GM12864 (cell line): ENCODE data around the gene GOLGA8B.

Experiments used
- DNase-seq: peaks from one replicate; pipeline ENCODE4 v3.0.0-alpha.2; 2011; ENCODE audit warnings: low read depth
- H3K4me3 ChIP-seq: 2 replicates; pipeline ENCODE4 v1.5.1; 2011; ENCODE audit warnings: mild to moderate bottlenecking, low read depth, low read length, control low read depth
- TF ChIP-seq, protein P1 (sequence below): IDR thresholded peaks from 2 replicates; pipeline ENCODE4 v1.5.1; 2011; ENCODE audit warnings: low read depth, mild to moderate bottlenecking, moderate library complexity, low read length, control low read depth, inconsistent platforms; ENCODE audit errors: missing control alignments

Gene GOLGA8B

DNA sequence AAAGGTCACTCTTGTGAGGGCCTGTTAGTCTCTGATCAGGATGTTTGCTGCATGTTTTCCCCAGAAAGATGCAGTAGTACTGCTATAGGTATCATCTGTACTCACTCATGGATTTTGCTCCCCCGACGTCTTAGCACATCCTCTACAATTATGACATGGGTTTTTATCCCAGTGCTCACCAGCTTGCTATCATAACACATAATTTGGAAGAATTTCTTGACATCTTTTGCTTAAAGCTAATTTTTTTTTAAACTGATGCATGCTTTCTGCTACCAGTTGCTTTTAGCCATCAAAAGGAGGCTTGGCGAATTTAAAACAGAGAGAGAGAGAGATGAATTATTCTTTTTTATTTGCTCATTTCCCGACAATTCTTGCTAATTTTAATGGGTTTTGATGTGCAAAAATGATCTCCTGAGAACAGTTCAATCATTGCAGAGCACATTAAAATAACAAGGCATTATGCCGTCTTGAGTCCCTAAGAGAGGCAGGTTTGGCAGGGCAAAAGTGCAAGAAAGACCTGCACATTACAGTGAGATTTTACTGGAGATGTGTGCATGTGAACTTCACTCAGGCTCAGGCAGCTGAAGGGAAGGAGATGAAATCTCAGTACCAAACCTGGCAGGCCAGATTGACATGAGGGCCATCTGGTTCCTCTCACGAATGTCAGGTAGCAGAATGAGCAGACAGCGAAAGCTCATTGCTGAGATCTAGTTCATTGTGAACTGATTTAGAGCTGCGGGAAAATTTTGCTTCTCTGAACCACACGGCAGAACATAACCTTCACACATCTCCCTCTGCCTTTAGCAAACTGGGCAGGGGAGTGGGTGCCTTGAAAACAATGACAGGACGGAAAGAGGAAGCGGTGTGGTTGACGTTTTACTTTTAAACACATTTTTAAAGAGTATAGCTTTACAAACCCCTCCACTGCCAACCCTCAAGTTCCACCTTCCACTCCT is 25.9 kb upstream of the GOLGA8B start:
- TF ChIP-seq, protein P1, sequence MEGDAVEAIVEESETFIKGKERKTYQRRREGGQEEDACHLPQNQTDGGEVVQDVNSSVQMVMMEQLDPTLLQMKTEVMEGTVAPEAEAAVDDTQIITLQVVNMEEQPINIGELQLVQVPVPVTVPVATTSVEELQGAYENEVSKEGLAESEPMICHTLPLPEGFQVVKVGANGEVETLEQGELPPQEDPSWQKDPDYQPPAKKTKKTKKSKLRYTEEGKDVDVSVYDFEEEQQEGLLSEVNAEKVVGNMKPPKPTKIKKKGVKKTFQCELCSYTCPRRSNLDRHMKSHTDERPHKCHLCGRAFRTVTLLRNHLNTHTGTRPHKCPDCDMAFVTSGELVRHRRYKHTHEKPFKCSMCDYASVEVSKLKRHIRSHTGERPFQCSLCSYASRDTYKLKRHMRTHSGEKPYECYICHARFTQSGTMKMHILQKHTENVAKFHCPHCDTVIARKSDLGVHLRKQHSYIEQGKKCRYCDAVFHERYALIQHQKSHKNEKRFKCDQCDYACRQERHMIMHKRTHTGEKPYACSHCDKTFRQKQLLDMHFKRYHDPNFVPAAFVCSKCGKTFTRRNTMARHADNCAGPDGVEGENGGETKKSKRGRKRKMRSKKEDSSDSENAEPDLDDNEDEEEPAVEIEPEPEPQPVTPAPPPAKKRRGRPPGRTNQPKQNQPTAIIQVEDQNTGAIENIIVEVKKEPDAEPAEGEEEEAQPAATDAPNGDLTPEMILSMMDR = no peak
- no peak overlapping the region for H3K4me3 ChIP-seq
- DNase-seq = peak; percentile 18

DNA sequence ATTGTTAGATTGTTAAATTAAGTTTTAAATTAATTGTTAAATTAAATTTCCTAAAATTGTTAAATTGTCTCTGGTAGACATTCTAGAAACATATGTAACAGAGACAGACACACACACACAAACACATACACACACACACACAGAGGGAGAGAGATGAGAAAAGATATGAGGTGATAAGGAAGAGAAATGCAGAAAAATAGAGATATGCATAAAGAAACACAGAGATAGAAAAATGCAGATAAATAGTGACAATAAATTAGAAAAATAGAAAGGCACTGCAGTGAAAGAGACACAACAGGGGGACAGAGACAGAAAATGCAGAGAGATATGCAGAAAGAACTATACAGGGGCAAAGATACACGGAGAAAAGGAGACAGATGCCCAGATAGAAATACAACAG is 25.1 kb upstream of the GOLGA8B start:
- H3K4me3 ChIP-seq = no peak overlapping the region
- no peak for DNase-seq
- TF ChIP-seq, protein P1 = no peak

DNA sequence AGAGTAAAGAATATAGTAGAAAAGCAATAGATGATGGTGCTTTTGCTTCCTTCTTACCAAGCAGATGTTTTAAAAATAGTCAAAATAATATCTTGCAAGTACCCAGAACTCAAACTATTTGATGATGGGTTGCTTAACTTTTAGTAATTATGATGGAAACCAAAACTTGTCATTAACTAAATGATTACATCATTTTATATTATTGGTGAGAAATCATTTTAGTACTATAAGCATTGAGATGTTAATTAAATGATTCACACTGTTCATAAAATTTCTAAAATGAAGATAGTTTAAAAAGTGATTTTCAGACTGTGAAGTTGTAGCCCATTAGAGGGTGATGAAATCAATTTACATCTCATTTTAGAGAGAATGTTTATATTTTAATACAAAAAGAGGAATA is 24.4 kb upstream of the GOLGA8B start:
- TF ChIP-seq, protein P1 = no peak
- no peak for DNase-seq
- H3K4me3 ChIP-seq = no peak overlapping the region

DNA sequence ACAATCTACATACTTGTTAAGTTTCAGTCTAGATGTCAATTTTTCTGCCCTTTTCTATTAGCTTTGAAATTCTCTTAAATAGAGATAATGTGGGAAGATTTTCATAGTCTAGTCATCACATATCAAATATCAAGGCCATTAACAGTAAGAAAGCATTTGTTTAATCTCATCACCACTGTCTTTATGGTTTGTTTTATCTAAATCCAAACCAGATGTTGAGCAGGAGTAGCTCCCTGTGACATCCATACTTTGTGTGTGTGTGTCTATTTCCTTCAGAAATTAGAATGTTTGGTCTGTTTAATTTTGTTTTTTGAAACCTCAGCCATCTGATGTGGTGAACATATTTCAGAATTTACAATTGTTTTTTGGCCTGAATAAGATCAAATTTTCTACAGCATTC is 23.1 kb upstream of the GOLGA8B start:
- DNase-seq = no peak
- TF ChIP-seq, protein P1 = no peak
- H3K4me3 ChIP-seq = no peak overlapping the region

DNA sequence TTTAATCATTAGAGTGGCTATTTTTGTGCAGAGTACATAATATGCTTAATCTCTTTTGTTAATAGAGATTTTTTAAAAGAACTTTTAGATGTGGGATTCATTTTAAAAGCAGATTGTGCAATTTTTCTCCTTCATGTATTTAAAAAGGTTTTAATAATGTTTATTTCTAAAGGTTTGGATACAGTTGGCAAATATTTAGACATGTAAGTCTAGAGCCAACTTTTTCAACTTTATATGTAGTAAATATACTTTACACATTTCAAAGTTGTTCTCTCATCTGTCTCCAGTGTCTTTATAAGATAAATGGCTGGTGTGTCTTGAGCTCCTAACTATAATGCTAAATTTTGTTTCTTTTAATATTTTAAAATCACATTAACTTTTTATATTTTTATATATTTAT is 22.7 kb upstream of the GOLGA8B start:
- TF ChIP-seq, protein P1 = no peak
- no peak overlapping the region for H3K4me3 ChIP-seq
- DNase-seq = no peak

DNA sequence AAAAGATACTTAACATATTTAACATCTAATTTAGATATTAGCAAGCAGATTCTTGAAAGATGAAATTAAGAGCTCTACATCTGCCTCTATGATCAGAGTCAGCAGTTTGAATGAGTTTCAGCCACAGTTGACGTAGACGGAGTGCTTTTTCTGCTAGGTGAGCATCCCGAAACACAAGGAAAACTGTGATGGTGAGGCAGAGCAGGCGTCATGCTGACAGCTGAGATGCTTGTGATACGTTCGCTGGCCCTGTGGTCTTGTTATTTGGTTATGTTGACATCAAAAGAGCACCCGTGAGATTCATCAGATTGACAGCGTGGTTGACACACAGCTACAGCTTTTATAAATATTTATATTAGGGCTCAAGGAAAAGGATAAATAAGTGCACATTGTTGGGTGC is 19.6 kb upstream of the GOLGA8B start:
- H3K4me3 ChIP-seq = no peak overlapping the region
- TF ChIP-seq, protein P1 = no peak
- no peak for DNase-seq

DNA sequence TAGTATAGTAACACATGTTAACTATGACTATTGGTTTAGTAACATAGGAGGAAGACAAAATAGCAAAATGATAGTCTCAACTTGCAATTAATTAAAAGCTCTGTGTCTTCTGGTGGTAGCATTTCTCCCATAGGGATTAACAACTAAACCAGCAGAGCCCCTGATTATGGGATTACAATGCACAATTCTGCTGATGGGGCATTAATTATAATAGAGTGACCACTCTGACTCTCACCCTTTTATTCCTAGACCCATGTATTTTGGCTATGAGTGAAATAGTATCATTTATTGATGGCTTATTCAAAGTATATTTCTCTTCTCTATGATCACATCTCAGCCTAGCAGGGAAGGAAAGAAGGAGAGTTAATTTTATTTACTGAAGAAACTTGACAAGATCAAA is 17.5 kb upstream of the GOLGA8B start:
- TF ChIP-seq, protein P1 = no peak
- H3K4me3 ChIP-seq = no peak overlapping the region
- DNase-seq = no peak
